HG03103 (cell line): ENCODE data around the gene SSRP1.
"Not testable (repeated sequence)": the region's sequence is repeated elsewhere in the genome, so short reads cannot be mapped to it uniquely, and the experiment has no call there.

ENCODE experiments used
- ATAC-seq: cut with Tn5 transposase; IDR thresholded peaks from one replicate; pipeline ENCODE4 v1.9.1; 2021; ENCODE audit warnings: low read depth; ENCODE audit not compliant: unreplicated experiment

SSRP1 gene

DNA sequence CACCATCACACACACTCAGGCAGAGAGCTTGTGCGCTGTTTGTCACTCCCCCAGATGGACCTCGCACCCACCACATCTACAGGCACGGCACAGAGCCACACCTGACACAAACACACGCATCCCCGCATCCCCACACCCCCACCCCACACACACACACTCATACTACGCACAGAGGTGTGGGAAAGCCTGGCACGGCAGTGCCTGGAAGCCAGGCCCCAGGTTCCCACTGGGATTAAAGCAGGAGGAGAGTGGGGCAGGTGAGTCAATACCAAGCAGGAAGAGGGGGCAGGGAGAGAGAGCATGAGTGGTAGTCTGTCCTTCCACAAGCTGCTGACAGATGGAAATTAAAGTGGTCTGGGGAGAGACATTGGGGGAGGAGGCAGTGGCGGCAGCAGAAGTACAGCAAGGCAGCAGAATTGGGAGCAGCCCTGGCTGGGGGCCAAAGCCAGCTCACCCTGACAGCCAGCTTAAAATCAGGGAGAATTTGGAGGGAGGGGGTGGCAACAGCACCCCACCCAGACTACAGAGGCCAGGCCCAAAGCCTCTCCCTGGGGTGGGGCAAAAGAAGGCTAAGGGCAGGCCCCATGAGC is 31.6 kb downstream of the SSRP1 start:
- ATAC-seq: no peak

DNA sequence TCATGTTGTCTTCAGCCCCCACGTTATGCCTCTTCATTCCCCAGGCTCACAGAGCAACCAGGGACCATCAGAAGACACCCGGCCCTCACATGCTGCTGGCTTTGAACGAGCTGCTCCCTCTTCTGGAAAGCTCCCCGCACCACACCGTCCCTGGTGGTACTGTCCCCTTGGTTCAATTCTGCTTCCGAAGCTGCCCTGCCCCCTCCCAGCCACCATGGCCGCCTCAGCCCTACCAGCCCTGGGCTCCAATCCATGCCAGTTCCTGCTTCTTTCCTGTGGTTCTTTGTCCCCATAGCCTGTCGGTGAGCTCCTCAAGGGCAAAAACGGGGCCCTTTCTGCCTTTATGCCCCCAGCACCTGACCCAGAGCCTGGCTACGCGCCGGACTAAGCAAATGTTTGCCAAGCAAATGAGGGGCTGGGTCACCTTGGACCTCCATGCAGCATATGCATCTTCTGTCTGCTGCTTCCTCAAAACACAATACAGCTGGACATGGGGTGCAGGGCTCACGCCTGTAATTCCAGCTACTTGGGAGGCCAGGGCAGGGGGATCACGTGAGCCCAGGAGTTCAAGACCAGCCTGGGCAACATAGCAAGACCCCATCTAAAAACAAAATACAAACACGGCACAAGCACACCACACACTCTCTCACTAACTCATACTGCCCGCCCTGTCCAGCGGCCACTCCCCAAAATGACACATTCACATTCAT is 32.3 kb downstream of the SSRP1 start:
- ATAC-seq: no peak

DNA sequence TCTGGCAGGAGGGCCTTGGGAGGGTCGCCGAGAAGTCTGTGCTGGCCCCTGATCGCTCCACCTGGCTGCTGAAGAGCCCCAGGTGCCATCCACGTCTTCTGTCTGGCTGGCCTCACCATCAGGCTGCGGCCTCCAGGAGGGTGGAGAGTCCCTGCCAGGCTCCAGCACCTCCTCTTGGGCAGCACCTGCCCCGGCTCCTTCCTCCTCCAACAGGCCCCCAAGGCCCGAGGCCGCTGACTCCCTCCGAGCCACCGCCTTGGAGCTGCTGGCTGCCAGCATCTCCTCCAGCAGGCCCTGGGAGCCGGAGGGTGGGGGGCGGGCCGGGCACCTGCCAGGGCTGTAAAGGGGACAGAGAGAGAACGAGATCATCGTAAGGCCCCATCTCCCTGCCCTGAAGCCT is 33.2 kb downstream of the SSRP1 start:
- no peak for ATAC-seq

DNA sequence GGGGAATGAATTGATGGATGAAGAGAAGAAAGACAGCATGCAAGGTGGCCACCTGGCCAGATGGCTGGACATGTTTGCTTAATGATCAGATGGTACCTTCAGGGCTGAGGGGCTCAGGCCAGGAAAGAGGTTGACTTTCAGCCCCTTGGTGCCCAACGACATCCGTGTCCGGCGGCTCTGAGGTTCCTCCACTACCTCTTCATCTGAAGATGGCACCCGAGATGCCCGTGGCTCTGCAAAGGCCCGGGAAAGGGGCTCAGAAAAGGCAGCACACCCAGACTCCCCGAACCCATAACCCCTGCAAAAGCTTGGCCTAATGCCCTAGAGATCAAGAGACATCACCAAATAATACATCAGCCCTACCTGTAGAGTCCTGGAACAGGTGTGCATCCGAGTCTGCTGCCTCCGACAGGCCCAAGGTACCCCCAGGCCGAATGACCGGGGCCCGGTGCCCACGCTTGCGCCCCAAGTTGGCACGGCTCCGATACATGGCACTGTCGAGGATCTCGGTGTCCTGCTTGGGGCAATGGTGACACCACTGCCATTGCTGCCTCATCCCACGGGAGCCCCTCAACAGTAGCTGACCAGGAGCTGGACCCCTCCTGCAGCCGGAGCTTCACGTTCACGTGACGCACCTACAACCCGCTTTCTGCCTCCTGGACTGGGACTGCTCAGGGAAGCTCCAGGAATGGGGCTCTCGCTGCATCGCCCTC is 33.8 kb downstream of the SSRP1 start:
- ATAC-seq: no peak

DNA sequence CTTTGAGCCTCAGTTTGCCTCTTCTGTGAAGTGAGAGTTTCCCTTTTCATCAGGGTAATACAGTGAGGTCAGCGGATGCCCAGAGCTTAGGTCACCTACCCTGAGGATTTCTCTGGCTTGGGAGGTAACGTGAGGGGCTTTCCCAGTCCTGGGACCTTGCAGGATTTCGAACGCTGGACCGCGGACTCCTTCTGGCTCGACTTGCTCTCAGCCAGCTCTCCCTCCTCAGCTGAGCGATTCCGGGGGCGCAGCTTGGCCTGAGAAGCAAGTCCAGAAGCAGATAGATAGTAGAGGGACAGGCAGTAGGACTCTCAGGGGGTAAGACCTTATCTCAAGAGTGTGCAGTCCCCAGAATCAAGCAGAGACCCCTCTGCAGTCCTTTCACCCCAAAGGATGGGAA is 34.9 kb downstream of the SSRP1 start:
- ATAC-seq: no peak

DNA sequence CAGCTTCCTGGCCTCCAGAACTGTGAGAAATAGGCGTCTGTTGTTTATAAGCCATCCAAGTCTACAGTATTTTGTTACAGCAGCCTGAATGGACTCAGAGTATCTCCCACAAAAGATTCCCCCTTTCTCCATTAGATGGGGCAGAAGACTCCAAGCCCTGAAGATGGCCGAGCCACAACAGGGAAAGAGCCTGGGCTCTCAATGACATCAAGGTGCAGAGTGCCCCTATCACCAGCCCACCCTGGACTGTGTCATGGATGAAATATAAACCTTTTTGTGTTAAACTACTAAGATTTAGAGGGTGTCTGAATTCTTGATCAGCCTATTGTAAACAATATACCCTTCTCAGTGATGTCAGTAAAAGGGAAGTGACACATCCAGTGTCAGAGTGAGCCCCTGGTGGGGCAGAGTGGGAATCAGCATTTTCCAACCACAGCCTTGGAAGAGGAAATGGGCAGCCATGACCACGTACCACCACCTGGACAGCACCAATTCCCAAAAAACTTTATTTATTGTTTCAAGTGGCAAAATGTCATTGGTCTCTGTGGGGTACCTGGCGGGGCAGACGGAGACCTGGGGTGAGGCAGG is 36.4 kb downstream of the SSRP1 start:
- ATAC-seq: no peak

DNA sequence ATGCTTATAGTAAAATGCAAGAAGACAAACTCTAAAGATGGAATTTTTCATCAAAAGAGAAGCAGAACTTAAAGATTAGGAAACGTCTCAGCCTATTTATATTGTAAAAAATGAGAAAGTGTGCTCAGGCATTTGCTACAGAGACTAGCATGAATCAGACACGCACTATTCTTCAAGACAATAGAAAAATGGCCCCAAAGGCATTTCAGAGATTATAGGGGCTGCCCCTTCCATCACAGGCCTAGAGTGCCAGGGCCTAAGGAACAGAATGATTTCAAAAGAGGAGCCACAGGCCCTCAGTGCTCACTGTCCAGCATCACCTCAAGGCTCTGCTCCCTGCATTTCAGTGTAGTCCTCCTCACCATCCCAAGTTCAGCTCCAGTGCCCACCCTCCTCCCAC is 38.5 kb downstream of the SSRP1 start:
- no peak for ATAC-seq

DNA sequence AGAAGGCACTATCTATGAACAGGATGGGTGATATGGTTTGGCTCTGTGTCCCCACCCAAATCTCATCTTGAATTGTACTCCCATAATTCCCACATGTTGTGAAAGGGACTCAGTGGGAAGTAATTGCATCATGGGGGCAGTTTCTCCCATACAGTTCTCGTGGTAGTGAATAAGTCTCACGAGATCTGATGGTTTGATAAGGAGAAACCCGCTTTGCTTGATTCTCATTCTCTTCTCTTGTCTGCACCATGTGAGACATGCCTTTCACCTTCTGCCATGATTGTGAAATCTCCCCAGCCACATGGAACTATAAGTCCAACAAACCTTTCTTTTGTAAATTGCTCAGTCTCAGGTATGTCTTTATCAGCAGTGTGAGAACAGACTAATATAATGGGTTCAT is 39.5 kb downstream of the SSRP1 start:
- not testable (repeated sequence) for ATAC-seq

DNA sequence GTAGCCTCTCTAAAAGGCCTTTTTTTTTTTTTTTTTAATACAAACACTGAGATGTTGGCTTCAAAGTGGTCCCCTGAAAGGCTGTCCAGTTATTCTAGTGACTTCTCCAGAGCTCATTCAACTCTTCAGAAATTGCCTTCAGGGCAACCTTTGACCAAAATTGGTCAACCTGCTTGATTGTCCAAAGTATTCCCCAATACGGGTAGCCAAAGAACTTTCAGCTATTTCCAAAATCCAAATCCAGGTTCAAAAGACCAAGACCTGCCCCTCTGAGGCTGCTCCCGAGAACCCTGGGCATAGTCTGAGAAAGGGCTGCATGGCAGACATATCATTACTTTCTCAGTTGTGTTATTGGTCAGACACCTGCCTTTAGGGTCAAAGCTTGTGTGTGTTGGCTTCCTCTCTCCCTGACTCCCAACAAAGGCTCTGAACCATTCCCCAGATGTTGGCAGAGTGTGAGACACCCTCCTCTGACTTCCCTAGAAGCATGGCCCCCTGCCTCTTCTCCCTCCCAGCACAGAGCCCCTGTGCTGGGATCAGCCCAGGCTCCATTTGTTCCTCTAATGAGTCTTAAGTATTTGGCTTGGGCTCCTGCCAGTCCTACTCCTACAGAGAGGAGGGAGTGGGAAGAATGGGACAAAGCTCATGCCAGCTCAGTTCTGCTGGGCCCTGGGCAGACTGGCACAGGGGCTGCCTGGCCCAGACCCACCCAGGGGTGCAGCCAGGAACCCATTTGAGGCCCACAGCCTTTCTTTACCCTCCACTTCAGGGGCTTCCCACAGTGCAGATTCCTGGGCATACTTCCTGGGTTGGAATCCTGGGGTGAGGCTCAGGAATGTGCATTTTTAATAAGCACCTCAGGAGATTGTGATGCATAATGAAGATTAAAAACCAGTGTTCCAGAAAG is 41.2 kb downstream of the SSRP1 start:
- no peak for ATAC-seq

DNA sequence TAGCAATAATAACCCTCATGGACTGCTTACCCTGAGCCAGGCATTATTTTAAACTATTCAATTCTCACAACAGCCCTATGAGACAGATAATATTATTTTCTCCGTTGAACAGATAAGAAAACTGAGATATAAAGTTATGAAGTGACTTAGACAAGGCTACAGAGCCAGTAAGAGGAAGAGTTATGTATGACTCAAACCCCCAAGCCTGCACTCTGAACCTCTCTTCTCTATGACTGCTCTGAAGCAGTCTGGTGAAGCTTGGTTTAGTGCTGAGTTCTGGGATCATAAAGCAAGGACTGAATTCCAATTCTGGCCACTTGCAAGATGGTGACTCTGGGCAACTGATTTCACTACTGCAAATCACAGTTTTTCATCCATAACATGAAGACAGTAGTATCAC is 45.4 kb downstream of the SSRP1 start:
- no peak for ATAC-seq

DNA sequence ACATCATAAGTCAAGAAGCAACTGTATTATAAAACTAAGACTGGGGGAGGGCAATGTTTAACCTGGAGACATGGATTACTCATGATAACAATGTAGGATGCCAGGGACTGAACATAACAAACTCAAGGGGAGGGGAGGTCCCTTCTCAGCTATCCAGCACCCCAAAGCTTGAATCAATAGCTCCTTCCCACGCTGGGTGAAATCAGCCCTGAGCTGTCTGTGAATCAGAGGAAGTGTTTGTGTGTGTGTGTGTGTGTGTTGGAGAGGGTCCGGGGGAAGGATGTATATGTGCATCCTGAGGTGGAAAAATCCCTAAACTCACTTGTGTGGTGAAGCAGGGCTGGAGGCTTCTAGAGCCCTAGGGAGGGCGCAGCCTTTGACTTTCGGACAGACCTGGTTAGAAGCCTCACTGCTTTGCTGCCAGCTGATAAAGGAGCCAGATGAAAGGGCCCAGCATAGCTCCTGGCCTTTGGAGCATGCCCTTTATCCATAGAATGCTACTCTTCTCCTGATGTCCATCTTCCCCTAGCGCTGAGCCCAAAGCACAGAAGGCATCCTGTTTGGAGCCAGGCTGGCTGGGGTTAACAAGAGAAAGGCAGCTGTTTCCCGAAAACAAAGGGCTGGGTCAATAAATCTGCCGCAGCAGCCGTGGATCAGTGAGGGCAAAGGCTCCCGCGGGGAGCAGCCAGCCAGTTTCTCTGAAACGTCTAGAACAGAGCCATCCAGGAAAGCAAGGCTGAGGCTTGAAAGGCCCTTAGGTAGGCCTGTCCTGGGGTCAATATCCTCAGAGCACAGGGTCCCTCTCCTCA is 46.7 kb downstream of the SSRP1 start:
- no peak for ATAC-seq

DNA sequence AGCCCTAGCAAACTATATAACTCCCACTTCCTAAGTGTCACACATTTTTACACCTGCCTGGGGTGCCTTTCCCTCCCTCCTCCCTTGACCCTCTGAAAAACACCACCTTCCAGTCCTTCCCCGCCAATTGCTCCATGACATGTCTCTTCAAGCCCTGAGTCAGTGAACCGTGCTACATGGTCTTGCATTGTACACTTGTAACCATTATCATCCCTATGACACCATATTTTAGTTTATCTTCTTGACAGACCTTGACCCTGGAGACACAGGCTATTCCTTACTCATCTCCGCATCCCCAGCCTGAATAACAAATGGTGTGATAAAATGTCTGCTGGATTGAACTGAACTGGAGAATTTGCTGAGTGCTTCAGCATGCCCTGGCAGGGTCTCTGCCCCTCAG is 47.8 kb downstream of the SSRP1 start:
- ATAC-seq: no peak

DNA sequence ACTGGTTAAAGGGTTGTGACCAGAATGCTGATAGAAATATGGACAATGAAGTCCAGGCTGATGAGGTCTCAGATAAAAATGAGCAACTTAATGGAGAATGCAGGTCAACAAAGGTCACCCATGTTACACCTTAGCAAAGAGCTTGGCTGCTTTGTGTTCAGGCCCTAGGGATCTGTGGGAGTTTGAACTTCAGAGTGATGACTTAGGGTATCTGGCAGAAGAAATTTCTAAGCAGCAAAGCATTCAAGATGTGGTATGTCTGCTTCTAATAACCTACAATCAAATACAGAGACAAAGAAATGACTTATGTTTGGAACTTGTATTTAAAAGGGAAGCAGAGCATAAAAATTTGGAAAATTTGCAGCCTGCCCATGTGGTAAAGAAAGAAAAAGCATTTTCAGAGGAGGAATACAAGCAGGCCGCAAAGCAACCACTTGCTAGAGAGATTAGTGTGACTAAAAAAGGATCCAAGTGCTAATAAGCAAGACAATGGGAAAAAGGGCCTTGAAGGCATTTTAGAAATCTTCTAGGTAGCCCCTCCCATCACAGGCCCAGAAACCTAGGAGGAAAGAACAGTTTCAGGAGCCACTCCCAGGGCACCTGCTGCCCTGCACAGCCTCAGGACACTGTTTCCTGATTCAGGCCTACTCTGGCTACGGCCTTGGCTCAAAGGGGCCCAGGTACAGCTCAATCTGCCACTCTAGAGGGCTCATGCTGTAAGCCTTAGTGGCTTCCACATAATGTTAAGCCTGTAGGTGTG is 52.3 kb downstream of the SSRP1 start:
- ATAC-seq: no peak

DNA sequence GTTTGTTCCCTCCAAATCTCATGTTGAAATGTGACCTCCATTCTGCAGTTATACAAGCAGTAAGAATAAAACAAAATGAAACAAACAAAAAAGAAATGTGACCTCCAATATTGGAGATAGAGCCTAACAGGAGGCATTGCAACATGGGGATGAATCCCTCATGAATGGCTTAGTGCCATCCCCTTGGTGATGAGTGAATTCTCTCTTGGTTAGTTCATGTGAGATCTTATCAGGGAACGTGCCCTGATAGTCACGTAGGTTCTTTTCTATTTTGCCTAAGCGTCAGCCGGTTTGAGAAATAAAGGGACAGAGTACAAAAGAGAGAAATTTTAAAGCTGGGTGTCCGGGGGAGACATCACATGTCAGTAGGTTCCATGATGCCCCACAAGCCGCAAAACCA is 54.1 kb downstream of the SSRP1 start:
- not testable (repeated sequence) for ATAC-seq

DNA sequence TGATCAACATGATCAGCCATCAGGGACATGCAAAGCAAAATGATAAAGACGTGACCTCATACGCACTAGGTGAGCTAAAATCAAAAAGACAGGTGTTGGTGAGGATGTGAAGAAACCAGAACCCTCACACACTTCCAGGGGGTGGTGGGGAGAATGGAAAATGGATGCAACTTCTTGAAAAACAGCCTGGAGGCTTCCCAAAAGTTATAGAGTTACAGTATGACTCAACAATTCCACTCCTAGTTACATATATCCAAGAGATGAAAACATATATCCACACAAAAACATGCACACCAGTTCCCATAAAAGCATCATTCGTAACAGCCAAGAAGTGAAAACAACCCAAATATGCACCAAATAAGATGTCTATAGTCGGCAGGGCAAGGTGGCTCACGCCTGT is 56.6 kb downstream of the SSRP1 start:
- no peak for ATAC-seq

DNA sequence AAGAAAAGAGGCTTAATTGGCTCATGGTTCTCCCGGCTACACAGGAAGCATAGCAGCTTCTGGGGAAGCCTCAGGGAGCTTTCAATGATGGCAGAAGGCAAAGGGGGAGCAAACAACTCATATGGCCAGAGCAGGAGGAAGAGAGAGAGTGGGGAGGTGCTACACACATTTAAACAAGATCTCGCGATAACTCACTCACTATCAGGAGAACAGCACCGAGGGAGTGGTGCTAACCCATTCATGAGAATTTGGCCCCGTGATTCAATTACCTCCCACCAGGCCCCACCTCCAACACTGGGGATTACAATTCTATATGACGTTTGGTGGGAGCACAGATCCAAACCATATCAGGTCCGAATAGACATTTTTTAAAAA is 57.0 kb downstream of the SSRP1 start:
- no peak for ATAC-seq

DNA sequence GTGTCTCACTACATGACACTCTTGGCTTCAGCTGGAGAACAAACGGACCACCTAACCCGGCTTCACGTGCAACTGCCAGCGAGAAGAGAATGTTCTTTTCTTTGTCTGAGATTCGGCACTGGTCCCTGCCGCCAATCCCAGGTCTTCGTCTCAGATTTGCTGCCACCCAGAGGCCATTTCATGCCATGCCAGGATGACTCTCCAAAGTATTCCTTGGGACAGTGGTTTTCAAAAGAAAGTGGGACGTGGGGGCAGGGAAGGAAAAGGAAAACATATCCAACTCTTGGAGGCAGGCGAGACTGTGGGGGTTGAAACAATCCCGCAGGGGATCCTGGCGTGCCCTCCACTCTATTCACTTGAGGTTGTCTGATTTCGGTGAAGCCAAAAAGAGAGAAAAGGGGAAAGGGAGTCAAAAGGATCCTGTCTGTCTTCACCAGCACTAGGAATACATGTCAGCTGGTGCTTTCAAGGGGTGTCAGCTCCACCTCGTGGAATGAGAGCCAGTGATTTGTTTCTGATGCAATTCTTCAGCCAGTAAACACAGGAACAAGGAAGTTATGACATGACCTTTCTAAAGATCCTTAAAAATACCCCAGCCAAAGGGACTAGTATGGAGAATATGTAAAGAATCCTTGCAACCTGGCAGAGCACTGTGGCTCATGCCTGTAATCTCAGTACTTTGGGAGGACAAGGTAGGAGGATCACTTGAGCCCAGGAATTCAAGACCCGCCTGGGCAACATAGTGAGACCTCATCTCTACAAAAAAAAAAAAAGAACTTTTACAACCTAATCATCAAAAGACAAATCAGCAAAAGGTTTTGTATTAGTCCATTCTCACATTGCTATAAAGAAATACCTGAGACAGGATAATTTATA is 57.6 kb downstream of the SSRP1 start:
- ATAC-seq: peak; percentile 80

DNA sequence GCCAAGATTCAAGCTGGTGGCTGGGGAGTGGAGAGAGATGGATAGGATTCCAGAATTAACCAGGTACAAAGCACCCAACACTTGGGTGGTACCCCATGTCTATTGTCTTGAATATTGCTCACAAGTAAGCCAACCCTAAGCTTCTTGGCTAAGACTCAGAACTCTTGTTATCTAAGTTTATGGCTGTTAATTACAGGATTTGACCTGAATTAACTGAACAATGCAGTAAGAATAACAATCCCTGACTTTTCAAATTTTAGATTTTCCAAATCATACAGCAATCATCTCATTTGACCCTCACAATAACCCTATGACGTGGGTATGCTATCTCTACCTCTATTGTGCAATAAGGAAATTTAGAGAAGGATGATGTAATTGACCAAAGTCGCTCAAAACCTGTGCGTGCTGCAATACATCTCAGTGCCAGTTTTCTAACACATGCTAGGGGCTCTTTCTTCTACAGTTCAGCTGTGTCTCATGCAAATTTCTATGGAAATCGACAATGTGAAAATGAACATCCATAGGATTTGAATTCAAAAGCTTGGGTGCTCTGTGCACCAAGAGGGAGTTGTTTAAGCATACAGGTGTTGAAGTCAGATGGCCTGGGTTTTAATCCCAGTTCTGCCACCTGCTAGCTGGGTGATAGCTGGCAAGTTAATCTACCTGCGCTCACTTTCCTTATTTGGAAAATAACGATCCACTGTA is 58.6 kb downstream of the SSRP1 start:
- no peak for ATAC-seq
